ENCODE data around the gene TP53. TPM values are rescaled to one million over a fixed set of nuclear protein-coding genes. Genes with fewer than 3 reads are reported as not detected.

TP53 gene
- polyA plus RNA-seq, 1 experiment: 48.4 TPM

- peaks cover 4% of the 10 kb centered on the region; the same call in 1 of the 2 replicates for H3K36me3 ChIP-seq (ENCODE audit: control insufficient read depth, insufficient read depth, low read length)
- TF ChIP-seq CTCF (IDR thresholded peaks at IDR 0.05; ENCODE audit: insufficient read depth, low read depth, low read length): no peak
- DNase-seq (ENCODE audit: low read depth): no peak
- H3K27me3 ChIP-seq (ENCODE audit: control insufficient read depth, insufficient read depth, low read length): peaks cover 16% of the 10 kb centered on the region
- ChIA-PET POLR2A (no interaction called here), CTCF (interaction anchor here (0.9 to 1.6 kb wide), 2 partner anchors 15 to 70 kb away, joined by 3 to 4 read pairs; partner anchors contain the start of gene TP53)
- no peak overlapping the region for H3K4me3 ChIP-seq (ENCODE audit: low read depth, low read length)
Observed at GRCh38 chr17:7702776-7703175, 15.5 kb upstream of the TP53 start.

- Histone ChIP-seq H3K27me3 (ENCODE audit: control insufficient read depth, insufficient read depth, low read length) (peaks cover 15% of the 10 kb centered on the region), H3K4me3 (ENCODE audit: low read depth, low read length) (no peak overlapping the region), H3K36me3 (ENCODE audit: control insufficient read depth, insufficient read depth, low read length) (peaks cover 4% of the 10 kb centered on the region)
- TF ChIP-seq CTCF (IDR thresholded peaks at IDR 0.05; ENCODE audit: insufficient read depth, low read depth, low read length): no peak
- ChIA-PET POLR2A (no interaction called here), CTCF (interaction anchor here (1.6 kb wide), 1 partner anchor 69 kb away, joined by 4 read pairs; no protein-coding TSS in a partner anchor)
- DNase-seq (ENCODE audit: low read depth): no peak
Observed at GRCh38 chr17:7701681-7702080, 14.4 kb upstream of the TP53 start.

- no peak for TF ChIP-seq CTCF (IDR thresholded peaks at IDR 0.05; ENCODE audit: insufficient read depth, low read depth, low read length)
- DNase-seq (ENCODE audit: low read depth): no peak
- Histone ChIP-seq H3K27me3 (ENCODE audit: control insufficient read depth, insufficient read depth, low read length) (peaks cover 5% of the 10 kb centered on the region), H3K36me3 (ENCODE audit: control insufficient read depth, insufficient read depth, low read length) (peaks cover 4% of the 10 kb centered on the region), H3K4me3 (ENCODE audit: low read depth, low read length) (no peak overlapping the region)
- ChIA-PET CTCF (no interaction called here), POLR2A (no interaction called here)
Observed at GRCh38 chr17:7700510-7700909, 13.2 kb upstream of the TP53 start.

- CTCF ChIA-PET: no interaction called here
- TF ChIP-seq CTCF (IDR thresholded peaks at IDR 0.05; ENCODE audit: insufficient read depth, low read depth, low read length): no peak
- Histone ChIP-seq H3K27me3 (ENCODE audit: control insufficient read depth, insufficient read depth, low read length) (no peaks in the 10 kb centered on the region), H3K4me3 (ENCODE audit: low read depth, low read length) (no peak overlapping the region), H3K36me3 (ENCODE audit: control insufficient read depth, insufficient read depth, low read length) (peaks cover 3% of the 10 kb centered on the region)
- POLR2A ChIA-PET: no interaction called here
- no peak for DNase-seq (ENCODE audit: low read depth)
Observed at GRCh38 chr17:7697828-7698588, 10.7 kb upstream of the TP53 start.

- POLR2A ChIA-PET: no interaction called here
- H3K27me3 ChIP-seq (ENCODE audit: control insufficient read depth, insufficient read depth, low read length): no peaks in the 10 kb centered on the region
- CTCF ChIA-PET: no interaction called here
- no peak for TF ChIP-seq CTCF (IDR thresholded peaks at IDR 0.05; ENCODE audit: insufficient read depth, low read depth, low read length)
- no peak overlapping the region for H3K4me3 ChIP-seq (ENCODE audit: low read depth, low read length)
- DNase-seq (ENCODE audit: low read depth): no peak
- H3K36me3 ChIP-seq (ENCODE audit: control insufficient read depth, insufficient read depth, low read length): peaks cover 1% of the 10 kb centered on the region
Observed at GRCh38 chr17:7695586-7695985, 8.3 kb upstream of the TP53 start.
